ENCODE data around the gene FIBP. TPM values are rescaled to one million over a fixed set of nuclear protein-coding genes. Genes with fewer than 3 reads are reported as not detected.
A peak's percentile ranks its signal among the peaks of the same experiment; 100 is the strongest.

Gene FIBP
- polyA plus RNA-seq, 1 experiment, result 126 TPM

GRCh38 chr11:65931773-65932557 is 43.7 kb upstream of the FIBP start:
- ChIA-PET POLR2A (interaction anchor here (0.5 kb wide), 1 partner anchor 18 kb away, joined by 3 read pairs; no protein-coding TSS in a partner anchor), CTCF (interaction anchor here (1.0 to 1.9 kb wide), 3 partner anchors 42 to 47 kb away, joined by 3 to 7 read pairs (median 6); partner anchors contain the start of genes CCDC85B and FIBP)
- no peaks in the 10 kb centered on the region for H3K9me3 ChIP-seq (ENCODE audit: control insufficient read depth, insufficient read depth, low read length)
- no peak overlapping the region for H3K4me3 ChIP-seq (ENCODE audit: low read depth, low read length)
- TF ChIP-seq, protein P1, sequence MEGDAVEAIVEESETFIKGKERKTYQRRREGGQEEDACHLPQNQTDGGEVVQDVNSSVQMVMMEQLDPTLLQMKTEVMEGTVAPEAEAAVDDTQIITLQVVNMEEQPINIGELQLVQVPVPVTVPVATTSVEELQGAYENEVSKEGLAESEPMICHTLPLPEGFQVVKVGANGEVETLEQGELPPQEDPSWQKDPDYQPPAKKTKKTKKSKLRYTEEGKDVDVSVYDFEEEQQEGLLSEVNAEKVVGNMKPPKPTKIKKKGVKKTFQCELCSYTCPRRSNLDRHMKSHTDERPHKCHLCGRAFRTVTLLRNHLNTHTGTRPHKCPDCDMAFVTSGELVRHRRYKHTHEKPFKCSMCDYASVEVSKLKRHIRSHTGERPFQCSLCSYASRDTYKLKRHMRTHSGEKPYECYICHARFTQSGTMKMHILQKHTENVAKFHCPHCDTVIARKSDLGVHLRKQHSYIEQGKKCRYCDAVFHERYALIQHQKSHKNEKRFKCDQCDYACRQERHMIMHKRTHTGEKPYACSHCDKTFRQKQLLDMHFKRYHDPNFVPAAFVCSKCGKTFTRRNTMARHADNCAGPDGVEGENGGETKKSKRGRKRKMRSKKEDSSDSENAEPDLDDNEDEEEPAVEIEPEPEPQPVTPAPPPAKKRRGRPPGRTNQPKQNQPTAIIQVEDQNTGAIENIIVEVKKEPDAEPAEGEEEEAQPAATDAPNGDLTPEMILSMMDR (IDR thresholded peaks at IDR 0.05; ENCODE audit: low read depth, low read length), result no peak
- no peak for DNase-seq (ENCODE audit: low read depth, low spot score)
- no peak overlapping the region for H3K27ac ChIP-seq (ENCODE audit: low read depth, low read length)
- H3K27me3 ChIP-seq (ENCODE audit: control insufficient read depth, insufficient read depth, low read length), result no peaks in the 10 kb centered on the region

GRCh38 chr11:65928667-65929066 is 40.4 kb upstream of the FIBP start:
- no peak overlapping the region for H3K27ac ChIP-seq (ENCODE audit: low read depth, low read length)
- no peaks in the 10 kb centered on the region for H3K27me3 ChIP-seq (ENCODE audit: control insufficient read depth, insufficient read depth, low read length)
- ChIA-PET POLR2A (no interaction called here), CTCF (no interaction called here)
- TF ChIP-seq, protein P1 (IDR thresholded peaks at IDR 0.05; ENCODE audit: low read depth, low read length), result no peak
- DNase-seq (ENCODE audit: low read depth, low spot score), result no peak
- H3K4me3 ChIP-seq (ENCODE audit: low read depth, low read length), result no peak overlapping the region
- no peaks in the 10 kb centered on the region for H3K9me3 ChIP-seq (ENCODE audit: control insufficient read depth, insufficient read depth, low read length)

GRCh38 chr11:65927904-65928397 is 39.7 kb upstream of the FIBP start:
- H3K4me3 ChIP-seq (ENCODE audit: low read depth, low read length), result no peak overlapping the region
- H3K27ac ChIP-seq (ENCODE audit: low read depth, low read length), result no peak overlapping the region
- ChIA-PET POLR2A (interaction anchor here (1.4 kb wide), 1 partner anchor 12 kb away, joined by 5 read pairs; no protein-coding TSS in a partner anchor), CTCF (interaction anchor here (0.6 kb wide), 2 partner anchors 9 to 26 kb away, joined by 3 read pairs; no protein-coding TSS in a partner anchor)
- DNase-seq (ENCODE audit: low read depth, low spot score), result no peak
- TF ChIP-seq, protein P1 (IDR thresholded peaks at IDR 0.05; ENCODE audit: low read depth, low read length), result no peak
- no peaks in the 10 kb centered on the region for H3K27me3 ChIP-seq (ENCODE audit: control insufficient read depth, insufficient read depth, low read length)
- no peaks in the 10 kb centered on the region for H3K9me3 ChIP-seq (ENCODE audit: control insufficient read depth, insufficient read depth, low read length)

DNA sequence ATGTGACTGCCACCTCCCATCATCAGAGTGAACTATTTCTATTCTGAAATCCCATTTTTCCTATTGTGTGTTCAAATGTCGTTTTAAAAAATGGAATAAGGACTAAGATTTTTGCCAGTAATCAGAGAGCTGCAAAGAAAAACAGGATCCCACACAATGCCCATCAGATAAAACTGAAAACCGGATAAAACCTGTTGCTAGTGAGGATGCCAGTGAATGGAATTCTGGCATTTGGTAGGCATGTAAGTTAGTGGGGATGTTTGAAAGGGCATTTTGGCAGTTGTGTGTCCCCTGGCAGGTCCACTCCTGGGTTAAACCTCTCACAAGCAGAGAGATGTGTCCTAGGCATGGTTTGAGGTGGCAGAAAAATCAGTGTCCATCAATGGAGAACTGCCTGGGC is 37.1 kb upstream of the FIBP start:
- TF ChIP-seq, protein P1 (IDR thresholded peaks at IDR 0.05; ENCODE audit: low read depth, low read length), result no peak
- H3K27me3 ChIP-seq (ENCODE audit: control insufficient read depth, insufficient read depth, low read length), result no peaks in the 10 kb centered on the region
- H3K4me3 ChIP-seq (ENCODE audit: low read depth, low read length), result no peak overlapping the region
- POLR2A ChIA-PET, result no interaction called here
- DNase-seq (ENCODE audit: low read depth, low spot score), result no peak
- H3K9me3 ChIP-seq (ENCODE audit: control insufficient read depth, insufficient read depth, low read length), result no peaks in the 10 kb centered on the region; the same call in 1 of the 2 replicates
- H3K27ac ChIP-seq (ENCODE audit: low read depth, low read length), result peak overlapping the region; percentile 21
- CTCF ChIA-PET, result interaction anchor here (1.0 kb wide), 1 partner anchor 37 kb away, joined by 3 read pairs; no protein-coding TSS in a partner anchor

- TF ChIP-seq, protein P1 (IDR thresholded peaks at IDR 0.05; ENCODE audit: low read depth, low read length), result no peak
- no peaks in the 10 kb centered on the region for H3K27me3 ChIP-seq (ENCODE audit: control insufficient read depth, insufficient read depth, low read length)
- POLR2A ChIA-PET, result interaction anchor here (0.9 kb wide), 1 partner anchor 22 kb away, joined by 3 read pairs; the partner anchor contains the start of gene FOSL1
- no peak overlapping the region for H3K27ac ChIP-seq (ENCODE audit: low read depth, low read length)
- peaks cover 10% of the 10 kb centered on the region; the same call in 1 of the 2 replicates for H3K9me3 ChIP-seq (ENCODE audit: control insufficient read depth, insufficient read depth, low read length)
- no peak for DNase-seq (ENCODE audit: low read depth, low spot score)
- no peak overlapping the region for H3K4me3 ChIP-seq (ENCODE audit: low read depth, low read length)
- CTCF ChIA-PET, result interaction anchor here (2.0 kb wide), 1 partner anchor 100 kb away, joined by 4 read pairs; no protein-coding TSS in a partner anchor
These were observed 34.3 kb upstream of the FIBP start for GRCh38 chr11:65922565-65922964.

Measured in AG04450 (cell line).